Panc1 (cell line): ENCODE results near the gene ATP13A4. TPM values are rescaled to one million over a fixed set of nuclear protein-coding genes. Genes with fewer than 3 reads are reported as not detected.

Experiments used
- ATAC-seq: fragments of 200-7000 bp; cut with Tn5 transposase; 2 replicates; pipeline ENCODE4 v1.9.1; 2020; ENCODE audit warnings: mild to moderate bottlenecking, moderate library complexity
- BruUV-seq: library from RNA; stranded (reverse); fragments of 400-500 nt; replicated peaks from 2 replicates; lab custom pipeline; 2021; lab: Mats Ljungman, UMichigan
- CTCF ChIA-PET: fragments of 300-600 bp; sonication (Branson Sonifier 250); formaldehyde crosslinking; loops from one replicate; lab custom pipeline; 2022; ENCODE audit warnings: antibody characterized with exemption; lab: Charles Lee
- POLR2A ChIA-PET: fragments of 300-600 bp; sonication (Branson Sonifier 250); formaldehyde crosslinking; loops from one replicate; lab custom pipeline; 2022; ENCODE audit warnings: antibody characterized with exemption; lab: Charles Lee
- DNase-seq: peaks from one replicate; pipeline ENCODE4 v3.0.0-alpha.2; 2010; ENCODE audit warnings: low read depth, low spot score
- H3K27ac ChIP-seq: 2 replicates; pipeline ENCODE4 v1.5.1; 2011; ENCODE audit warnings: mild to moderate bottlenecking, low read length, inconsistent platforms
- H3K27me3 ChIP-seq: fragments of 200-500 bp; sonication (Bioruptor generic); 2 replicates; pipeline ENCODE4 v1.6.0; 2014; ENCODE audit warnings: low read length, inconsistent platforms; ENCODE audit not compliant: control insufficient read depth, insufficient read depth
- H3K36me3 ChIP-seq: fragments of 200-500 bp; sonication (Bioruptor generic); 2 replicates; pipeline ENCODE4 v1.5.1; 2014; ENCODE audit warnings: inconsistent platforms, mild to moderate bottlenecking, low read length, moderate library complexity; ENCODE audit not compliant: control insufficient read depth, insufficient read depth
- H3K4me1 ChIP-seq: 2 replicates; pipeline ENCODE4 v1.5.1; 2011; ENCODE audit warnings: inconsistent platforms, mild to moderate bottlenecking, low read length, moderate library complexity; ENCODE audit not compliant: control insufficient read depth, insufficient read depth
- H3K4me3 ChIP-seq, 2 experiments: 2 replicates each; pipeline ENCODE4 v1.5.1; 2011 to 2012; ENCODE audit warnings: low read depth in 2 of 2, low read length in 2 of 2, mild to moderate bottlenecking in 2 of 2, inconsistent platforms in 1 of 2, moderate library complexity in 1 of 2
- H3K9me3 ChIP-seq: fragments of 200-500 bp; sonication (Bioruptor generic); 2 replicates; pipeline ENCODE4 v1.5.1; 2014; ENCODE audit warnings: low read depth, mild to moderate bottlenecking, inconsistent platforms, low read length, moderate library complexity; ENCODE audit not compliant: control insufficient read depth, insufficient read depth
- CTCF ChIP-seq: fragments of 450-650 bp; IDR thresholded peaks from 2 replicates; pipeline ENCODE4 v1.5.1; 2017; ENCODE audit warnings: mild to moderate bottlenecking
- POLR2AphosphoS5 ChIP-seq: IDR thresholded peaks from 2 replicates; pipeline ENCODE4 v1.6.1; 2012; ENCODE audit warnings: mild to moderate bottlenecking, low read depth, low read length, moderate library complexity
- REST ChIP-seq, 2 experiments: IDR thresholded peaks; 2 replicates each; pipeline ENCODE4 v1.6.1; 2011 to 2012; ENCODE audit warnings: low read depth in 2 of 2, control low read depth in 1 of 2, low read length in 1 of 2, mild to moderate bottlenecking in 1 of 2, moderate library complexity in 1 of 2; ENCODE audit not compliant: insufficient read depth in 1 of 2
- SIN3A ChIP-seq: IDR thresholded peaks from 2 replicates; pipeline ENCODE4 v1.6.1; 2012; ENCODE audit warnings: low read depth, mild to moderate bottlenecking, low read length, moderate library complexity, borderline replicate concordance; ENCODE audit not compliant: insufficient read depth
- TCF7L2 ChIP-seq: IDR thresholded peaks from 2 replicates; pipeline ENCODE4 v1.6.1; 2011; ENCODE audit warnings: mild to moderate bottlenecking, low read depth, low read length, inconsistent platforms
- in situ Hi-C: cut with HindIII; loops from 2 replicates; pipeline ENCODE4 v1.10.0; 2016; ENCODE audit warnings: low sequenced_read_pairs, low pct_unique_long_range_greater_than_20kb
- intact Hi-C: fragments of 100-400 bp; cut with micrococcal nuclease; formaldehyde crosslinking; loops from one replicate; pipeline ENCODE4 v1.10.0; 2022; ENCODE audit not compliant: unreplicated experiment
- total RNA-seq: library from RNA; stranded (reverse); gene quantifications from one replicate; pipeline ENCODE4 v1.2.1, GENCODE V29; 2021; ENCODE audit not compliant: unreplicated experiment

Gene ATP13A4
- total RNA-seq, 1 experiment from 2014 or later = not detected

GRCh38 chr3:193446965-193447602, 107.6 kb downstream of the ATP13A4 start:
- TF ChIP-seq REST (IDR thresholded peaks at IDR 0.05; ENCODE audit: insufficient read depth in 1 of 2, low read depth in 2 of 2, low read length in 1 of 2) (no peak), CTCF (no peak), POLR2AphosphoS5 (no peak), TCF7L2 (no peak), SIN3A (no peak)
- Histone ChIP-seq H3K36me3 (no peaks in the 10 kb centered on the region), H3K9me3 (no peaks in the 10 kb centered on the region), H3K27ac (no peak overlapping the region), H3K4me3 (no peak overlapping the region), H3K4me1 (no peaks in the 10 kb centered on the region), H3K27me3 (peaks cover 11% of the 10 kb centered on the region)
- POLR2A ChIA-PET = no interaction called here
- ATAC-seq (no peak), DNase-seq (no peak)
- in situ Hi-C loops = no loop called here
- CTCF ChIA-PET = no interaction called here
- BruUV-seq = no TSS peak
- intact Hi-C loops = no loop called here

- in situ Hi-C loops (no loop called here), intact Hi-C loops (no loop called here)
- TF ChIP-seq TCF7L2 (no peak), REST (IDR thresholded peaks at IDR 0.05; ENCODE audit: insufficient read depth in 1 of 2, low read depth in 2 of 2, low read length in 1 of 2) (no peak)
- ChIA-PET CTCF (no interaction called here), POLR2A (no interaction called here)
- no TSS peak for BruUV-seq
- no peak for ATAC-seq
- Histone ChIP-seq H3K27me3 (peaks cover 2% of the 10 kb centered on the region; the same call in 1 of the 2 replicates), H3K4me1 (no peaks in the 10 kb centered on the region), H3K4me3 (no peak overlapping the region), H3K9me3 (no peaks in the 10 kb centered on the region), H3K27ac (no peak overlapping the region), H3K36me3 (no peaks in the 10 kb centered on the region)
- no peak for DNase-seq
These were observed 115.3 kb downstream of the ATP13A4 start for GRCh38 chr3:193439423-193439822.
